GM21825 (cell line): ENCODE results near the gene RAB3A.

Source experiments
- ATAC-seq: cut with Tn5 transposase; IDR thresholded peaks from one replicate; pipeline ENCODE4 v1.9.1; 2021; ENCODE audit warnings: mild to moderate bottlenecking, moderate library complexity; ENCODE audit not compliant: unreplicated experiment

The RAB3A gene

DNA sequence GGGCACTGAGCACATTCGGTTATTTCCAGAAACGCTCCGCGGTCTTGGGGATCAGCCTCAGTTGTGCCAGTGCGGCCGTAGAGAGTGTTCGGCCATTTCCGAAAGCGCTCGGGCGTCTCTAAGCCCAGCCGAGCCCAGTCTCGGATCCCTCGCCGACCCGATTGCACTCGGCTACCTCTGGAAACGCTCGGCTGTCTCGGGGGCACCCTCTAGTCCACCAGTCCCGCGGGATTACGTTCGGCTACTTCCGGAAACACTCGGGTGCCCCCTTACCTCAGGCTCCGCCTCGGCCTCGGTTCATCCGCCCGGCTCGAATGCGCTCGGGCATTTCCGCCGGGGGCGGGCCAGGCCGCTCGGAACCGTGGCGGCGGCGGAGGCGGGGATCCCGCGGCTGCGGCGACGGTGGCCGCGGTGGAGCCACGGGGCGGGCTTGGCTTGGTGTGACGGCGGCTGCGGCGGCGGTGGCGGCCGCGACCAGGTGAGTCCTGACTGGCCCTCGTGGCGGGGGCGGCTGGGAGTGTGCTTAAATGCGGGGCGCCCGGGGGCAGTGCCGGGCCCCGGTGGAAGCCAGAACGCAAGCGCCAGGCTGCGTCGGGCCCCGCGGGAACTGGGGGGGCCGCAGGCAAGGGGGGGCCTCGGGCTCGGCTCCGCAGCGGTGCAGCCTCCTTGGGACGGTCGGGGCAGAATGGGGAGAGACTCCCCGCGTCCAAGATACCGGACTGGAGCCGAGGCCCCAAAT lies 50.9 kb downstream of the RAB3A start, which contains the start of gene PIK3R2:
PIK3R2 (plus strand) TSS at position 347 of the 739 bp plus-strand sequence. CDS start 2,717 bp downstream, outside the sequence.
- ATAC-seq: peak; percentile 71

DNA sequence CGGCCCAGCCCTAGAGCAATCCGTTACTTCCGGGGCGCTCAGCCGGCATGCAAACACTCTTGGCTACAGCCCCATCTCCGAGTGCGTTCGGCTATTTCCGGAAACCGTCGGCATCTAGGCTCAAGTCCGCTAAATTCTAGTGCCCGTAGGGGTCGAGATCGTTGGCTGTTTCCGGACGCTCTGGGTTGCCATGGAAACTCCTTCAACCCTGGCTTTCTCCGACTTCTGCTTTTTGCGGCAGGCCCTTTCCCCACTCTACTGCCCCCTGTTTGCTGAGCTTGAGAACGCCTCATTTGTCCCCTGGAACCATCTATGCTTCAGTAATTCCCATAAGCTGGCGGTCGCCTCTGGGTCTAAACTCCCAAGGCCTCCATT lies 51.4 kb downstream of the RAB3A start:
- ATAC-seq: peak; percentile 61

DNA sequence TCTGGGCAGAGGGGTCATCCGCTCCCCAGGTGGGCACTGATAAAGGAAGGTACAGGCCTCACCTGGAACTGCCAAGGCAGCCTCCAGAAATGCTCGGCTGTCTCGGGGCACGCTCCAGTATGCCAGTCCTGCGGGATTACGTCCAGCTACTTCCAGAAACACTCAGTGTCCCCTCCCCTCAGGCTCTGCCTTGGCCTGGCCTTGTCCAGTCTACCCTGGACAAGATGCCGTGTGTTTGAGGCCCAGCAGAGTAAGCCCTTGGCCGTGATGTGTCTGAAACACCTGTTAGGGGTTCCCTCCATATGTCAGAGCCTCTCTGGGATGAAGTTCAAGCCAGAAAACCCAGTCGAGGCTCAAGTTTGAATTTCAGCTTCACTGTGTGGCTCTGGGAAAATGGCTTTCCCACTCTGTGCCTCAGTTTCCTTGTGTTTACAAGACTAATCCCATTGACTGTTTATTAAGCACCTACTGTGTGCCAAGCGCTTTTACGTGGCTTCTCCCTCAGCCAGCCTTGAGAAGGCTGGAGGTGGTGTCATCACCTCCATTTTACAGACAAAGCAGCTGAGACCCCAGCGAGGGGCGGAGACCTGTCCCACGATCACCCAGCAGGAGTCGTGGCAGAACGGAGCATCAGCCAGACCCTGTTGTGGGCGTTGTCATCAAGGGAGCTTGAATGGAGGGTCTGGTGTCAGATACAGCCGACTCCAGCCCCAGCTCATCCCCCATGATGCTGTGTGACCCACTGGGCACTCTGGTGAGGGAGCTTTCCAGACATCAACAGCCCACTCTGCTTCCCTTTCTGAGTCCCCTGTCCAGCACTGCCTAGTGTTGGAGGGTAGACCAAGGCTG lies 52.8 kb downstream of the RAB3A start:
- no peak for ATAC-seq

DNA sequence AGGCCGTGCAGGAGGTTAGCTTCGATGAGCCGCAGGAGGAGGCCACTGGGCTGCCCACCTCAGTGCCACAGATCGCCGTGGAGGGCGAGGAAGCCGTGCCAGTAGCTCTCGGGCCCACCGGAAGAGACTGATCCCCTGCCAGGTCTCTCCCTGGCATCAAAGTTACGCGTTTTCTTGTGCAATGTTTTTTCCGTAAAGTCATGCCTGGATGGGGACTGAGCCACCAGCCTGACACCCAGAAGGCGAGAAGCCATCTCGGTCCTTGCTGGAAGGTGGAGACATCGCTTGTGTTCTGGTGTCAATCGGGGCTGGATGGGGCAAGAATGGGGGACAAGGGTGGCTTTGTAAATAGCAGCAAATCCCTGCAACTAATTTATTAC lies 54.3 kb downstream of the RAB3A start:
- no peak for ATAC-seq

DNA sequence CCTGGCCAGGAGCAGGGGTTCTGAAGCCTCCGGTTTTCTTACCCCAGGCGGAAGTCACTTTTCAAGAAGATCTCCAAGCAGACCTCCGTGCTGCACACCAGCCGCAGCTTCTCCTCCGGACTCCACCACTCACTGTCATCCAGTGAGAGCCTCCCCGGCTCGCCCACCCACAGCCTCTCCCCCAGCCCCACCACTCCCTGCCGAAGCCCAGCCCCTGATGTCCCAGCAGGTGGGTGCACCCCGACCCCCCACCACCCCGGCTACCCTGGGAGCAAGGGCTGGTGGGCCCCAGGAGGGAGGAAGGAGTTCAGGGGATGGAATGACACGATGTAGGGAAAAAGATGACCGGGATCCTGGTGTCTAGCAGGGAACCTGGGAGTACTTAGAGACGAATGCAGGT lies 56.4 kb downstream of the RAB3A start:
- no peak for ATAC-seq
